Hematopoietic multipotent progenitor cell (in vitro differentiated cells): ENCODE results near the gene PBX2. TPM values are rescaled to one million over a fixed set of nuclear protein-coding genes. Genes with fewer than 3 reads are reported as not detected.

ENCODE experiments used
- DNase-seq, 3 donors: peaks; one replicate each; pipeline ENCODE4 v3.0.0-alpha.2; 2011 to 2015; ENCODE audit warnings: low read depth in 2 of 3, low spot score in 2 of 3
- total RNA-seq: library from RNA; depleted of rRNA; stranded (reverse); fragments of >200 nt; gene quantifications from one replicate; pipeline ENCODE4 v1.2.3, GENCODE V29; 2012

Gene PBX2
- total RNA-seq, 1 donor, result 75.9 TPM

DNA sequence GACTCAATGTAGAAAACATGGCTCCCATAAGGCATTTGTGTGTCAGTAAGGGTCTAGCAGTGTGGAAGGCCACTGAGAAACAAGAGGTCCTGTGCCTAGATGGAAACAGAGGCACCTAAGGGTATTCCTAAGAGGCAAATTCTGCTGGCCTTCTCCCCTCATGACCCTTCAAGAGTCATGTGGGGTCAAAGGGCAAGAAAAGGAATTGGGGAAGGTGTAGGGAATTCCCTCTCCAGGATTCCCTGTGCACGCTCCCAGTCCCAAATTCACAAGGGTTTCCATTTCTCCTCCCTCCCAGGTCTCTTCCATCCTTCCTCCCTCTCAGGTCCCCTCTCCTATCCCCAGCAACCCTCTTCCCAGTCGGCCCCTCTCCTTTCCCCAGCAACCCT is 14.7 kb downstream of the PBX2 start:
- no peak for DNase-seq

- DNase-seq, result no peak
These were observed 15.6 kb downstream of the PBX2 start for GRCh38 chr6:32174416-32174815.

DNA sequence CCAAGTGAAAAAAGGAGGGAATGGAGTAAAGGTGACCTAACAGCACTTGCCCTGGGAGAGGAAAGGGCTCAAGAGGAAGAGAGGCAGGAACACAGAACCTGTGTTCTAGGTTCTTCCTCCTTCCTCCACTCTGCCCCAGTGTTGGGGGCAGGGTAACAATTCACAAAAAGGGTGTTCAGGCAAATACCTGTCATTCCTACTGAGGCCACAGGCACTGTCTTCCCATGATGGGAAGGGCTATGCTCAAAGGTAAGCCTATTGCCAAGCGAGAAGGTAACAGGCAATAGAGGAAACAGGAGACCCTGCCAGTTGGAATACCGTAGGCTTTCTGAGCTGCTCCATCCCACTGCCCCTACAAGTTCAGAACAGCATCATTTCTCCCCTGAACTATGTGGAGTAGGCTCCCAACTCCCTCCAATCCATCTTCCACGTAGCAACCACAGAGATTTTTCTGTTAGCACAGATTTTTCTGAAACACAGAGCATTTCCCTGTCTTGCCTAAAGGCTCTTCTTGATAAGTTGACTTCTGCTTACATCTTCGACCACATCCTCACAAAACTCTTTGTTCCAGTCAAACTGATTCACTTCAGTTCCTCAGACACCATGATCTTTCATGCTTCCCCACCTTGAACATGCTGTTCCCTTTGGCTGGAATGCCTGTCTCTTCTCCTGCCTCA is 16.8 kb downstream of the PBX2 start:
- no peak for DNase-seq

DNA sequence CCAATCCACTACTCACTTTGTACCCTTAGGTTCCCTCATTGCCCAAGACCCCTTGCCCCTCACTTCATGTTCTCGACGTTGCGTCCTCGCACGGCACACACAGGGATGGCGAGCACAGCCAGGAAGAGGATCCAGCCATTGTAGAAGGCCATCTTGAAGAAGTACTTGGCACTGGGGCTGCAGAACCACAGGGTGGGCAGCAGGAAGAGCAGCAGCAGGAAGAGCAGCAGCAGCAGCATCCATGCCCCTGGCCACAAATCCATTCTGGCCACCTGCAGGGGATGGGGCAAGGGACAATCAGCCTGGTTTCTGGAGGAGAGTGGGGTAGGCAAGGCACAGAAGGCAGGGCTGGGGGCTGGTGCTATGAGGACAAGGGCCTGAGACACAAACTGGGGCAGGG is 18.8 kb downstream of the PBX2 start:
- no peak for DNase-seq

- no peak for DNase-seq
These were observed 19.7 kb downstream of the PBX2 start for GRCh38 chr6:32170294-32170693.

DNA sequence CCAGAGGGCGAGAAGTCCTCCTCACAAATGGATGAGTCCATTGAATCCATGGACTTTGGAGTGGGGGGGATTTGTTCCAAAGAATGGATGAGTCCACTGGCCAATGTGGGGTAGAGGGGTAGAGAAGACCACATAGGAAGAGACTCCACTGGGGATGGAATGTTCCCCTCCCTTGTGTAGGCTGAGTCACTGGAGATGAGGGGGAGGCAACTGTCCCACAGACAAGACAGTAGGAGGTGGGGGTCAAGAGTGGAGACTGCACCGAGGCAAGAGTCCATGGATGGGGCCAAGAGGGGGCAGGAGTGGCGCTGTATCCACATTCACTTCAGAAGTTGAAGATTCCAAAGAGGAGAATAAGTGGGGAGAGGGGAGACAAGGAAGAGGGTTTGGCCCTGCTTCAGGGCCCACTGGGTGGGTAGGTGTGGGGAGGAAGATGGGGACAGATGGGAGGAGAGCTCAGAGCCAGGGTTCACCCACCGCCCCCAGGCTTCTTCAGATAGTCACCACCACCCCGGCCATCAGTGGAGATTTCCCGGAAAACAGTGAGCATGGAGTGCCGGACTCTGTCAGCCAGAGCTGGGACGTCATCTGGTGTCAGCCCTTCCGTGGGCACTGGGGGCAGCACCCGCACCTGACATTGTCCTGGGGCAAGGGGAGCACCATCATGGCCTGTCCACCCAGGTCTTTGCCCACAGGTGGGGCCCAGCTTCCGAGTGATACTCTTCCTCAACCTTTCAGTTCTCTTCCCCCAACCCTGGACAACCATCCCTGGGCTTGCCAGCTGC is 21.0 kb downstream of the PBX2 start:
- no peak for DNase-seq

GRCh38 chr6:32168350-32168749 is 21.7 kb downstream of the PBX2 start:
- no peak for DNase-seq

DNA sequence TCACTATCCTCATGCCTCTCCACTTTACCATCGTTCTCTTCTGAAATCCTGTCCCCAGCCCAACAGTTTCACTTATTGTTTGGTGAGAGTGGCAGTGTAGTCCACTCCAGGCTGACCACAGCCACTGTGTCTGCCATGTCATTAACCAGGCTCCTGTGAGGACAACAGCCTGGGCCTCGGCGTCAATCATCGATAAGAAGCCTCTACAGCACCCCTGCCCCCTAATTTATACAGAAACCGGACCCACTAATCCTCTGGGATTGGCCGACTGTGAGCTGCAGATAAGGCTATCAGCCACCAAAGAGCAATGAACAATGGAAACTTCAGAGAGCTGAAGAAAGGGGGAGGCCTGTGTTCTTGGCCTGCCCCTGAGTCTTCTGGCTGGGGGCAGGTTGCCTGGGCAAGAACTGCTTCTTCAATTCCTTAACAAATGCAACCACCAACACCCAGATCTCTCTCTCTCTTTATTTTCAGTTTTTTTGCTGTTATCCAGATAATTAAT is 22.2 kb downstream of the PBX2 start:
- DNase-seq, result no peak

GRCh38 chr6:32167154-32167760 is 22.7 kb downstream of the PBX2 start:
- no peak for DNase-seq

DNA sequence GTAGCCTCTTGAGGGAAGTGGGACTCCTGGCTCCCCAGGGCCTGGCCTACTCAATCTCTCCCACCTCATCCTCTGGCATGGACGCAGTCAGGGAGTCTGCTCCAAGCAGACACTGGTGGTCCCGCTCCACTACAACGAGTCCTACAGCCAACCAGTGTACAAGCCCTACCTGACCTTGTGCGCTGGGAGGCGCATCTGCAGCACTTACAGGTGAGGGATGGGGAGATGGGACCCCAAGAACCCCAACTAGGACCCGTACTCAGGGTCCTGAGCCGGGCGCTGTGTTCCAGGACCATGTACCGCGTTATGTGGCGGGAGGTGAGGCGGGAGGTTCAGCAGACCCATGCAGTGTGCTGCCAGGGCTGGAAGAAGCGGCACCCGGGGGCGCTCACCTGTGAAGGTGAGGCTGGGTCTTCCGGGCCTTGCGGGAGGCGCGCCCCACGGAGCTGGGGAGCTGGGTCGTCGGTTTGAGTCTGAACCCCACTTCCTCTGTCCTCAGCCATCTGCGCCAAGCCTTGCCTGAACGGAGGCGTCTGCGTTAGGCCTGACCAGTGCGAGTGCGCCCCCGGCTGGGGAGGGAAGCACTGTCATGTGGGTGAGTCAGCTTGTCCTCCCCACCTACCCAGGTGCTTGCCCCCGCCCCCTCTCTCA is 23.5 kb downstream of the PBX2 start:
- DNase-seq, result no peak

- DNase-seq, result no peak
These were observed 25.7 kb downstream of the PBX2 start, which contains the start of gene EGFL8 for GRCh38 chr6:32164295-32164694. Gene EGFL8 (plus strand): TSS chr6:32164595. CDS start chr6:32166166, 1,571 bp downstream.

DNA sequence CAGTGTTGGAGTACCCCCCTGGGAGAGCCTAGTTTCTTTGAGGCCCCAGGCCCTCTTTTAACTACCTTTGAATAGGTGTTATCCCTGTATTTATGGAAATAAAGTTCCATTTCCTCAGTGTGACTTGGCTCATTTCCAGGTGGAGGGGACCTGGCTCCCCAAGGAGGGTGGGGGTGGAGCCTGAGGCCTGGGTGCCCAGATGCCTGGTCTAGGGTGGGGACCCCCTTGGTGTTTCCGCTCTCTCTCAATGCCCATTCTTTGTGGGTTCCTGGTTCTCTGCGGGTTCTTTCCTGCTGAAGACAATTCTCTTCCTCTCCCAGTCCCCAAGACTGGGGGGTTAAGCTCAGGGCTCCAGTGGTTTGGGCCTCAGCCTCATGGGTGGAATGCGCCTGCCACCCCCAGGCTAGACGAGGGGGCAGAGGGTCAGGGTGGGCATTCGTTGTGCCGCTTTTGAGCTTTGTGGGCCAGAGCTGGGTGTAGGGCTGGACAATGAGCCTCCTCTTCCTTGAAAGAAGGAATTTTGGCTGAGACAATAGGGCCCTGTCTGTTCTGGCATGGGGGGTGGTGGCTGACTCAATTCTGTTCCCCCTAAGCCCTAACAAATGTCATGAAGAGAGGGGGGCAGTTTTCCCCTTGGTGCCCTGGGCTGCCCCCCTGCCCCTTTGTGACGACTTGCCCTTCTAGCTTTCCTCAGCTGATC is 26.3 kb downstream of the PBX2 start:
- DNase-seq, result no peak

GRCh38 chr6:32158052-32158451 is 31.9 kb downstream of the PBX2 start:
- no peak for DNase-seq

GRCh38 chr6:32156891-32157290 is 33.1 kb downstream of the PBX2 start:
- no peak for DNase-seq

GRCh38 chr6:32154514-32155161 is 35.4 kb downstream of the PBX2 start:
- DNase-seq, result peak in 2 of 3 donors; percentile 78 to 83

DNA sequence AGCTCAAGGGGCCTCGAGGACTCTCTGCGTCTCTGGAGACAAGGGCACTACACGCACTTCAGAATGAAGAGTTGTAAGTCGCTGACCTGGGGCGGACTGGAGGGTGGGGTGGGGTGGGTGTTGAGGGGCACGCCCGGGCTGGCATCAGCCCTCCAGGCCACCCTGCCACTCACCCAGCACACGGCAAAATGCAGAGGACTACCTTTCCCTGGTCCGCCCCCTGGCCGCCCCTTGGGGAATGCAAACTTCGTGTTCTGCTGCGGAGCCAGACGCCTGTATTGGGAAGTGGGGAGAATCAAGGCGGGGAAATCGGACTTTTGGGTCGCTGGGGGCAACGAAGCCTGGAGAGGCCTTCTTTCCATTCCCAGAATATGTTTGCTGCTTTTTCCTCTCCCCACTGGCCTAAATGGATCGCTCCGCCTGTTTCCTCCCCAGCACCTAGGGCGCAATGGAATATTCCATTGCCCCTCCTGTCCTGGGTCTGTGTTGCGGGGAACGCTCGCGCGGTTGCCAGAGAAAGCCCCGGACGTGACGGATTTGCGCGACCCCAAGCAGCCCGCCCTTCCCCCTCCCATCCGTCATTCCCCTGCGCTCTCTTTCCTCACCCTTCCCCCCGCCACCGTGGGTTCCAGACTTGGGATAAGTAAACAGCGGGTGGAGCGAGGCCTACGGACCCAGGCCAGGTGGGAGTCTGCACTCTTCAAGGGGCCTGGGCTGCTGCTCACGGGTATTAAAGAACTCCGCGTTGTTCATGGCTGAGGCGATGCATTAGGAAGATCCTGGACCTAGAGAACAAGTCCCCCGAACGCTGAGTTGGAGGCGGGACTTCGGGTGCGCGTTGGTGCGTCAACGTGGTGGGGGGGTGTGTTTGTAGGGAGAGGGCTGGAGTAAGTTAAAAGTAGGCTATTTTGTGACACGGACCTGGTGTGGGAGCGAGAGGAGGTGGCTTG is 36.2 kb downstream of the PBX2 start, which contains the start of gene PPT2:
PPT2 (plus strand) TSS at position 578 of the 950 bp plus-strand sequence. CDS start 454 bp downstream, outside the sequence.
- peak in 2 of 3 donors; percentile 93 to 97 for DNase-seq

GRCh38 chr6:32152769-32153563 is 37.0 kb downstream of the PBX2 start:
- peak in 1 of 3 donors; percentile 37 for DNase-seq
